GM12878 (cell line): ENCODE data around the gene VSIG10L. TPM values are rescaled to one million over a fixed set of nuclear protein-coding genes. Genes with fewer than 3 reads are reported as not detected.

Source experiments
- ATAC-seq: fragments of 200-7000 bp; cut with Tn5 transposase; 3 replicates; pipeline ENCODE4 v1.9.1; 2020; ENCODE audit warnings: mild to moderate bottlenecking, moderate library complexity
- BruUV-seq: library from RNA; stranded (reverse); fragments of 400-500 nt; replicated peaks from 2 replicates; lab custom pipeline; 2021; lab: Mats Ljungman, UMichigan
- CTCF ChIA-PET: fragments of 300-600 bp; sonication (Branson Sonifier 250); formaldehyde crosslinking; extraction: SDS; loops from one replicate; lab custom pipeline; 2021; ENCODE audit warnings: inconsistent platforms; lab: Yijun Ruan, JAX
- POLR2A ChIA-PET: fragments of 350-600 bp; formaldehyde crosslinking; extraction: SDS; loops from one replicate; lab custom pipeline; 2021; ENCODE audit warnings: inconsistent platforms; lab: Charles Lee
- RAD21 ChIA-PET: fragments of 300-600 bp; sonication (Branson Sonifier 250); formaldehyde crosslinking; loops from one replicate; lab custom pipeline; 2023; ENCODE audit warnings: antibody characterized with exemption; ENCODE audit not compliant: unreplicated experiment; lab: Charles Lee
- SMC1A ChIA-PET: fragments of 300-600 bp; sonication (Branson Sonifier 250); formaldehyde crosslinking; loops from one replicate; lab custom pipeline; 2023; ENCODE audit not compliant: unreplicated experiment, uncharacterized antibody; lab: Charles Lee
- DNase-seq: peaks from one replicate; pipeline ENCODE4 v3.0.0-alpha.2; 2011; ENCODE audit warnings: low read depth, low spot score
- FAIRE-seq: peaks from 3 replicates; lab custom pipeline; 2011; peaks lifted over from hg19 to GRCh38; lab: Jason Lieb, UNC
- H2AFZ ChIP-seq: 2 replicates; pipeline ENCODE4 v1.6.0; 2011; ENCODE audit warnings: low read depth, low read length, control low read depth; ENCODE audit not compliant: control insufficient read depth
- H3K27ac ChIP-seq: 2 replicates; pipeline ENCODE4 v1.5.1; 2011; ENCODE audit warnings: control low read depth; ENCODE audit not compliant: control insufficient read depth, insufficient read depth
- H3K27me3 ChIP-seq, 2 experiments: replicated peaks in 1 of 2; 2 replicates each; pipeline versions ENCODE4 v1.6.0 to v1.6.1; 2011; ENCODE audit warnings: low read length in 1 of 2; ENCODE audit not compliant: control insufficient read depth in 2 of 2, insufficient read depth in 2 of 2
- H3K36me3 ChIP-seq, 2 experiments: 2 replicates each; pipeline ENCODE4 v1.5.1; 2011; ENCODE audit warnings: low read length in 1 of 2; ENCODE audit not compliant: control insufficient read depth in 2 of 2, insufficient read depth in 2 of 2
- H3K4me1 ChIP-seq: 2 replicates; pipeline ENCODE4 v1.6.1; 2011; ENCODE audit warnings: mild to moderate bottlenecking, low read length, moderate library complexity, mixed read lengths; ENCODE audit not compliant: control insufficient read depth, insufficient read depth
- H3K4me2 ChIP-seq: 2 replicates; pipeline ENCODE4 v1.6.0; 2011; ENCODE audit warnings: control low read depth; ENCODE audit not compliant: control insufficient read depth, insufficient read depth
- H3K4me3 ChIP-seq: fragments of 200-600 bp; sonication (generic); 2 replicates; pipeline ENCODE4 v1.5.1; 2016
- H3K79me2 ChIP-seq: 2 replicates; pipeline ENCODE4 v1.6.0; 2011; ENCODE audit warnings: low read length; ENCODE audit not compliant: control insufficient read depth, insufficient read depth
- H3K9ac ChIP-seq: 2 replicates; pipeline ENCODE4 v1.8.0; 2011; ENCODE audit warnings: low read length, control low read depth, mixed read lengths; ENCODE audit not compliant: control insufficient read depth, insufficient read depth
- H3K9me3 ChIP-seq: replicated peaks from 3 replicates; pipeline ENCODE4 v1.5.1; 2011; ENCODE audit warnings: mild to moderate bottlenecking, low read length; ENCODE audit not compliant: control insufficient read depth, insufficient read depth
- H4K20me1 ChIP-seq: 2 replicates; pipeline ENCODE4 v1.6.0; 2011; ENCODE audit not compliant: control insufficient read depth, insufficient read depth
- ATF2 ChIP-seq: IDR thresholded peaks from 2 replicates; pipeline ENCODE4 v1.6.1; 2012; ENCODE audit warnings: low read length, inconsistent platforms
- CBFB ChIP-seq: IDR thresholded peaks from 2 replicates; pipeline ENCODE4 v1.6.1; 2016; ENCODE audit warnings: antibody characterized with exemption, low read depth
- EGR1 ChIP-seq, 2 experiments: IDR thresholded peaks; 1 replicate in 1 of 2; 2 replicates in 1 of 2; pipeline ENCODE4 v1.6.1; 2011 to 2012; ENCODE audit warnings: low read depth in 2 of 2, low read length in 2 of 2, borderline replicate concordance in 1 of 2, mild to moderate bottlenecking in 1 of 2, moderate library complexity in 1 of 2
- FOS ChIP-seq: IDR thresholded peaks from 3 replicates; pipeline ENCODE4 v1.6.1; 2011; ENCODE audit warnings: borderline replicate concordance; ENCODE audit not compliant: insufficient read length; ENCODE audit errors: extremely low read depth
- HCFC1 ChIP-seq: fragments of 150-350 bp; IDR thresholded peaks from 2 replicates; pipeline ENCODE4 v1.6.1; 2014; ENCODE audit warnings: low read length
- IRF3 ChIP-seq: fragments of 450-650 bp; IDR thresholded peaks from 2 replicates; pipeline ENCODE4 v1.6.1; 2014; ENCODE audit warnings: mild to moderate bottlenecking
- KDM1A ChIP-seq: fragments of 200-600 bp; sonication (generic); IDR thresholded peaks from 2 replicates; pipeline ENCODE4 v1.6.1; 2016; ENCODE audit warnings: borderline replicate concordance
- NR2F1 ChIP-seq: fragments of 450-650 bp; conservative IDR thresholded peaks from 2 replicates; pipeline ENCODE4 v1.6.1; 2017; ENCODE audit warnings: mild to moderate bottlenecking
- SMC3 ChIP-seq: IDR thresholded peaks from 2 replicates; pipeline ENCODE4 v1.6.1; 2011; ENCODE audit warnings: low read length, improper control_type of control experiment, borderline replicate concordance
- SRF ChIP-seq, 2 experiments: IDR thresholded peaks; 2 replicates each; pipeline ENCODE4 v1.6.1; 2011; ENCODE audit warnings: low read depth in 2 of 2, low read length in 2 of 2, mild to moderate bottlenecking in 1 of 2, moderate library complexity in 1 of 2
- ZNF24 ChIP-seq: fragments of 450-650 bp; IDR thresholded peaks from 2 replicates; pipeline ENCODE4 v1.6.1; 2017; ENCODE audit warnings: antibody characterized with exemption, mild to moderate bottlenecking
- WGBS: methylation state at CpG from one replicate; pipeline ENCODE4 v1.1.6; 2016; ENCODE audit warnings: low lambda C conversion rate; ENCODE audit not compliant: insufficient replicate concordance, insufficient coverage; ENCODE audit errors: missing lambda C conversion rate; 5-methylcytosine and 5-hydroxymethylcytosine counted together
- in situ Hi-C: fragments of 300-500 bp; cut with MboI; formaldehyde crosslinking; loops from 9 replicates; pipeline ENCODE4 v1.14.3; 2018; ENCODE audit warnings: mixed read lengths
- intact Hi-C: fragments of 100-400 bp; cut with micrococcal nuclease; formaldehyde crosslinking; loops from one replicate; pipeline ENCODE4 v1.14.2; 2022; ENCODE audit not compliant: unreplicated experiment
- polyA plus RNA-seq, 11 experiments: library from polyadenylated mRNA; depleted of rRNA in 4 of 11; unstranded in 6 of 11; stranded (reverse) in 5 of 11; fragments of >200 nt; fragmentation: Nextera tagmentation in 4 of 11; fragmentation: Illumina TruSeq in 1 of 11; extraction: Ambion mirVana in 4 of 11; extraction: Trizol in 1 of 11; gene quantifications; 1 replicate in 1 of 11; 2 replicates in 10 of 11; pipeline versions ENCODE4 v1.2.1 to v1.2.3, GENCODE V29; 2011 to 2016; ENCODE audit warnings: inconsistent platforms in 2 of 11, missing spikeins in 2 of 11, low read depth in 1 of 11
- total RNA-seq, 4 experiments: library from RNA; depleted of rRNA in 3 of 4; stranded (reverse); fragments of >200 nt in 3 of 4; fragmentation: Illumina TruSeq in 1 of 4; extraction: Trizol in 1 of 4; gene quantifications; 2 replicates each; pipeline versions ENCODE4 v1.2.1 to v1.2.3, GENCODE V29; 2013 to 2021
- TF ChIP-seq, protein P1 (sequence below): fragments of 450-650 bp; IDR thresholded peaks from 2 replicates; pipeline ENCODE4 v1.6.1; 2017; ENCODE audit warnings: borderline replicate concordance
- TF ChIP-seq, protein P2 (sequence below): fragments of 450-650 bp; IDR thresholded peaks from 2 replicates; pipeline ENCODE4 v1.6.1; 2017; ENCODE audit warnings: antibody characterized with exemption, mild to moderate bottlenecking, moderate library complexity

Gene VSIG10L
- total and polyA plus RNA-seq, 10 of the 15 experiments (the other 5 are each of a cell fraction or from before 2014, with no cell fraction given) = 0.09 to 0.93 (median 0.49) TPM

GRCh38 chr19:51317968-51318367 is 24.0 kb downstream of the VSIG10L start:
- SMC1A ChIA-PET = no interaction called here
- DNase-seq (no peak), FAIRE-seq (no peak)
- POLR2A ChIA-PET = no interaction called here
- H3K4me2 ChIP-seq = no peak overlapping the region
- RAD21 ChIA-PET = no interaction called here
- CTCF ChIA-PET = interaction anchor here (0.5 kb wide), 1 partner anchor 50 kb away, joined by 3 read pairs; no protein-coding TSS in a partner anchor
- TF ChIP-seq EGR1 (IDR thresholded peaks at IDR 0.05; ENCODE audit: borderline replicate concordance in 1 of 2, low read depth in 2 of 2, low read length in 2 of 2) = no peak
- TF ChIP-seq HCFC1 = no peak
- TF ChIP-seq, protein P1, sequence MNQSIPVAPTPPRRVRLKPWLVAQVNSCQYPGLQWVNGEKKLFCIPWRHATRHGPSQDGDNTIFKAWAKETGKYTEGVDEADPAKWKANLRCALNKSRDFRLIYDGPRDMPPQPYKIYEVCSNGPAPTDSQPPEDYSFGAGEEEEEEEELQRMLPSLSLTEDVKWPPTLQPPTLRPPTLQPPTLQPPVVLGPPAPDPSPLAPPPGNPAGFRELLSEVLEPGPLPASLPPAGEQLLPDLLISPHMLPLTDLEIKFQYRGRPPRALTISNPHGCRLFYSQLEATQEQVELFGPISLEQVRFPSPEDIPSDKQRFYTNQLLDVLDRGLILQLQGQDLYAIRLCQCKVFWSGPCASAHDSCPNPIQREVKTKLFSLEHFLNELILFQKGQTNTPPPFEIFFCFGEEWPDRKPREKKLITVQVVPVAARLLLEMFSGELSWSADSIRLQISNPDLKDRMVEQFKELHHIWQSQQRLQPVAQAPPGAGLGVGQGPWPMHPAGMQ = no peak
- TF ChIP-seq CBFB = no peak
- no peak for TF ChIP-seq SMC3
- no peak for TF ChIP-seq FOS
- no peak for TF ChIP-seq SRF (IDR thresholded peaks at IDR 0.05; ENCODE audit: low read depth in 2 of 2, low read length in 2 of 2)
- no peak for TF ChIP-seq KDM1A
- TF ChIP-seq, protein P2, sequence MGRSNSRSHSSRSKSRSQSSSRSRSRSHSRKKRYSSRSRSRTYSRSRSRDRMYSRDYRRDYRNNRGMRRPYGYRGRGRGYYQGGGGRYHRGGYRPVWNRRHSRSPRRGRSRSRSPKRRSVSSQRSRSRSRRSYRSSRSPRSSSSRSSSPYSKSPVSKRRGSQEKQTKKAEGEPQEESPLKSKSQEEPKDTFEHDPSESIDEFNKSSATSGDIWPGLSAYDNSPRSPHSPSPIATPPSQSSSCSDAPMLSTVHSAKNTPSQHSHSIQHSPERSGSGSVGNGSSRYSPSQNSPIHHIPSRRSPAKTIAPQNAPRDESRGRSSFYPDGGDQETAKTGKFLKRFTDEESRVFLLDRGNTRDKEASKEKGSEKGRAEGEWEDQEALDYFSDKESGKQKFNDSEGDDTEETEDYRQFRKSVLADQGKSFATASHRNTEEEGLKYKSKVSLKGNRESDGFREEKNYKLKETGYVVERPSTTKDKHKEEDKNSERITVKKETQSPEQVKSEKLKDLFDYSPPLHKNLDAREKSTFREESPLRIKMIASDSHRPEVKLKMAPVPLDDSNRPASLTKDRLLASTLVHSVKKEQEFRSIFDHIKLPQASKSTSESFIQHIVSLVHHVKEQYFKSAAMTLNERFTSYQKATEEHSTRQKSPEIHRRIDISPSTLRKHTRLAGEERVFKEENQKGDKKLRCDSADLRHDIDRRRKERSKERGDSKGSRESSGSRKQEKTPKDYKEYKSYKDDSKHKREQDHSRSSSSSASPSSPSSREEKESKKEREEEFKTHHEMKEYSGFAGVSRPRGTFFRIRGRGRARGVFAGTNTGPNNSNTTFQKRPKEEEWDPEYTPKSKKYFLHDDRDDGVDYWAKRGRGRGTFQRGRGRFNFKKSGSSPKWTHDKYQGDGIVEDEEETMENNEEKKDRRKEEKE = no peak
- no peak for TF ChIP-seq ZNF24
- no peak for TF ChIP-seq NR2F1
- no peak for TF ChIP-seq IRF3
- no peak for TF ChIP-seq ATF2
- TF ChIP-seq, all 136 proteins: peak for 0
- Histone ChIP-seq H3K9ac (no peak overlapping the region), H4K20me1 (no peaks in the 10 kb centered on the region), H3K27me3 (peaks cover 0 to 5% of the 10 kb centered on the region in 2 experiments; a peak in 1 of 4 replicates), H3K4me3 (no peak overlapping the region), H2AFZ (no peak overlapping the region), H3K79me2 (no peaks in the 10 kb centered on the region), H3K27ac (no peak overlapping the region), H3K36me3 (no peaks in the 10 kb centered on the region), H3K9me3 (no peaks in the 10 kb centered on the region; the same call in 2 of the 3 replicates), H3K4me1 (no peaks in the 10 kb centered on the region)
- in situ Hi-C loops = no loop called here
- intact Hi-C loops = no loop called here
- BruUV-seq = no TSS peak
- no peak for ATAC-seq
- WGBS = 0% methylated on average over 1 of the region's 1 CpG
